Neuronal stem cell (in vitro differentiated cells): Measurements from ENCODE around the gene PPEF1.

Source experiments
- DNase-seq: peaks from one replicate; pipeline ENCODE4 v3.0.0-alpha.2; 2013; ENCODE audit warnings: low spot score
- H2AFZ ChIP-seq: one replicate; pipeline ENCODE4 v1.6.1; 2013; ENCODE audit warnings: mild to moderate bottlenecking, low read length, inconsistent platforms
- H2AK5ac ChIP-seq: 2 replicates; pipeline ENCODE4 v1.6.1; 2013; ENCODE audit warnings: low read depth, mild to moderate bottlenecking, inconsistent platforms, low read length, moderate library complexity, mixed read lengths
- H2BK120ac ChIP-seq: 2 replicates; pipeline ENCODE4 v1.6.1; 2013; ENCODE audit warnings: low read depth, mild to moderate bottlenecking, inconsistent platforms, low read length, moderate library complexity, mixed read lengths
- H2BK12ac ChIP-seq: one replicate; pipeline ENCODE4 v1.6.1; 2013; ENCODE audit warnings: low read length, inconsistent platforms
- H2BK15ac ChIP-seq: 2 replicates; pipeline ENCODE4 v1.6.1; 2013; ENCODE audit warnings: mild to moderate bottlenecking, low read length, inconsistent platforms, mixed read lengths
- H2BK5ac ChIP-seq: one replicate; pipeline ENCODE4 v1.6.1; 2013; ENCODE audit warnings: inconsistent platforms, mild to moderate bottlenecking, low read length, moderate library complexity
- H3K14ac ChIP-seq: one replicate; pipeline ENCODE4 v1.6.1; 2013; ENCODE audit warnings: low read length, inconsistent platforms
- H3K18ac ChIP-seq: 2 replicates; pipeline ENCODE4 v1.6.1; 2013; ENCODE audit warnings: low read length, inconsistent platforms
- H3K23ac ChIP-seq: 2 replicates; pipeline ENCODE4 v1.6.1; 2013; ENCODE audit warnings: low read depth, mild to moderate bottlenecking, mixed read lengths, low read length, inconsistent platforms; ENCODE audit not compliant: poor library complexity
- H3K27ac ChIP-seq: replicated peaks from 3 replicates; pipeline ENCODE4 v1.5.1; 2013; ENCODE audit warnings: low read length, inconsistent platforms
- H3K27me3 ChIP-seq, 3 experiments: 2 replicates each; pipeline ENCODE4 v1.6.1; 2013; ENCODE audit warnings: low read length in 3 of 3, mild to moderate bottlenecking in 2 of 3, inconsistent platforms in 1 of 3, low read depth in 1 of 3, mixed read lengths in 1 of 3, moderate library complexity in 1 of 3; ENCODE audit not compliant: control insufficient read depth in 3 of 3, insufficient read depth in 3 of 3
- H3K36me3 ChIP-seq, 2 donors: replicated peaks in 1 of 2; 2 replicates each; pipeline ENCODE4 v1.6.1; 2013; ENCODE audit warnings: low read length in 2 of 2; ENCODE audit not compliant: control insufficient read depth in 2 of 2, insufficient read depth in 2 of 2
- H3K4ac ChIP-seq: 2 replicates; pipeline ENCODE4 v1.6.1; 2013; ENCODE audit warnings: inconsistent platforms, mild to moderate bottlenecking, low read length, moderate library complexity
- H3K4me1 ChIP-seq, 2 donors: 1 replicate in 1 of 2; 2 replicates in 1 of 2; pipeline ENCODE4 v1.6.1; 2013; ENCODE audit warnings: low read length in 2 of 2, low read depth in 1 of 2; ENCODE audit not compliant: control insufficient read depth in 2 of 2, insufficient read depth in 1 of 2
- H3K4me2 ChIP-seq: one replicate; pipeline ENCODE4 v1.6.1; 2013; ENCODE audit warnings: mild to moderate bottlenecking, low read length, inconsistent platforms; ENCODE audit not compliant: insufficient read depth, poor library complexity, severe bottlenecking
- H3K4me3 ChIP-seq, 2 donors: 2 replicates each; pipeline ENCODE4 v1.5.1; 2013; ENCODE audit warnings: low read length in 2 of 2, mild to moderate bottlenecking in 2 of 2, inconsistent platforms in 1 of 2, moderate library complexity in 1 of 2
- H3K79me1 ChIP-seq: one replicate; pipeline ENCODE4 v1.6.1; 2013; ENCODE audit warnings: low read depth, mild to moderate bottlenecking, inconsistent platforms, low read length, moderate library complexity
- H3K9ac ChIP-seq: one replicate; pipeline ENCODE4 v1.6.1; 2013; ENCODE audit warnings: mild to moderate bottlenecking, low read depth, low read length, inconsistent platforms; ENCODE audit not compliant: poor library complexity
- H3K9me3 ChIP-seq, 2 donors: replicated peaks in 1 of 2; 2 replicates each; pipeline versions ENCODE3 to v1.6.1; 2013; ENCODE audit warnings: low read length in 2 of 2, mild to moderate bottlenecking in 2 of 2, inconsistent platforms in 1 of 2, low read depth in 1 of 2, mixed read lengths in 1 of 2, moderate library complexity in 1 of 2; ENCODE audit not compliant: control insufficient read depth in 2 of 2, insufficient read depth in 1 of 2
- H4K8ac ChIP-seq: one replicate; pipeline ENCODE4 v1.6.1; 2013; ENCODE audit warnings: low read depth, mild to moderate bottlenecking, inconsistent platforms, low read length, moderate library complexity
- H4K91ac ChIP-seq: one replicate; pipeline ENCODE4 v1.6.1; 2013; ENCODE audit warnings: low read length, low read depth, mild to moderate bottlenecking, inconsistent platforms; ENCODE audit not compliant: poor library complexity
- WGBS, 2 donors: extraction: QIAGEN DNeasy Blood & Tissue Kit; methylation state at CpG; one replicate each; pipeline ENCODE4 v1.1.7; 2013; ENCODE audit warnings: missing lambda C conversion rate in 2 of 2, mixed read lengths in 1 of 2; ENCODE audit not compliant: insufficient read length in 2 of 2, insufficient replicate concordance in 1 of 2; ENCODE audit errors: extremely low coverage in 2 of 2; 5-methylcytosine and 5-hydroxymethylcytosine counted together

PPEF1 gene

DNA sequence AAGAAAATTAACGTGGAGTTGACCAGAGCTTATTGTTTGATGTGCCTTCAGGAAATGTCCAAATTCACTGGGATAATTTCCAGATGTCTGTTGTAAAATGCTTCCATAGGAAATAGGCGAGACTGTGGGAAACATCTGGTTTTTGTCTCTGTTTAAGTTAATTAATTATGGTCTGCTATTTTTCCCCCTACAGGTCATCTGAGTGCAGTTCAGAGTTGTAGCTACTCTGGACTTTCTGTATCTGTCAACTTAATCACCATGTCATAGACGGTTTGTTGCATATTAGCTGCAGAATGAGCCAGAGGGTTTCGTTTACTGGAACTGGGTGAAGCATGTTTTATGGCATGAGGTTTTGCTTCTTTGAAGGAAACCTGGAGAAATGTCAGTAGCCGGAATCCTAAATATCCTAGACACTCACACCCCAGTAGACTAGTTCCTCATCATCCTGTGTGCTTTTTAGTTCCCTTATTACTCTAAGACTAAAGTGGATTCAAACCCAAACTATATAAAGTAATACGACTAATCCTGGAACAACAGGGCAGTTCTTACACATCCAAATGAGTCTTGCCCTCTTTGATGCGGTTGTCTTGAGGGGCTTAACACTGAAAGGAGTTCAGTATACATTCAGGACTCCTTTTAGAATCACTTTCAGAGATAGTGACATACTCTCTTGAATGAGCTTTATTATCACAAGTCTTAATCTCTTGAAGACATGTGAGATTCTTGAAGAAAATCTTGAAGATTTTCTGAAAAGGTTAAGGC, 62.5 kb downstream of the PPEF1 start:
- H3K79me1 ChIP-seq, result no peaks in the 10 kb centered on the region
- no peak overlapping the region for H2BK15ac ChIP-seq
- H3K14ac ChIP-seq, result no peak overlapping the region
- no peak overlapping the region for H3K4me2 ChIP-seq
- H2AFZ ChIP-seq, result no peak overlapping the region
- H3K27me3 ChIP-seq, result no peaks in the 10 kb centered on the region
- H2BK5ac ChIP-seq, result no peak overlapping the region
- no peak for DNase-seq
- no CpG with 5 or more reads among the region's 7 CpGs for WGBS, 2 donors
- no peak overlapping the region for H3K4me3 ChIP-seq
- no peak overlapping the region for H3K4ac ChIP-seq
- peaks cover 0 to 2% of the 10 kb centered on the region in 2 donors for H3K9me3 ChIP-seq
- no peak overlapping the region for H2AK5ac ChIP-seq
- H2BK12ac ChIP-seq, result no peak overlapping the region
- H3K9ac ChIP-seq, result no peak overlapping the region
- no peak overlapping the region for H3K23ac ChIP-seq
- H3K36me3 ChIP-seq, result no peaks in the 10 kb centered on the region
- no peak overlapping the region for H4K8ac ChIP-seq
- H3K4me1 ChIP-seq, result no peaks in the 10 kb centered on the region
- H4K91ac ChIP-seq, result no peak overlapping the region
- H2BK120ac ChIP-seq, result no peak overlapping the region
- H3K18ac ChIP-seq, result no peak overlapping the region
- H3K27ac ChIP-seq, result no peak overlapping the region

DNA sequence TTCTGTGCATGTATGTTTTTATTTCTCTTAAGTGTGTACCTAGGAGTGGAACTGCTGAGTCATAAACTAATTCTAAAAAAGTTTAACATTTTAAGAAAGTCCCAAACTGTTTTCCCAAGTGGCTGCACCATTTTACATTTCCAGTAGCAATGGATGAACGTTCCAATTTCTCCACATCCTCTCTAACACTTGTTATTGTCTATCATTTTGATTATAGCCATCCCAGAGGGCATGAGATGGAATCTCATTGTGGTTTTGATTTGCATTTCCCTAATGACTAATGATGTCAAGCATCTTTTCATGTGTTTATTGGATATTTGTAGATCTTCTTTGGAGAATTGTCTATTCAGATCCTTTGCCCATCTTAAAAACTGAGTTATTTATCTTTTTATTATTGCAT, 82.5 kb downstream of the PPEF1 start:
- no peak for DNase-seq
- Histone ChIP-seq H2BK15ac (no peak overlapping the region), H3K18ac (no peak overlapping the region), H3K4me2 (no peak overlapping the region), H2BK5ac (no peak overlapping the region), H3K4ac (no peak overlapping the region), H2BK120ac (no peak overlapping the region), H2AK5ac (no peak overlapping the region), H3K14ac (no peak overlapping the region), H3K36me3 (no peaks in the 10 kb centered on the region), H2BK12ac (no peak overlapping the region), H2AFZ (no peak overlapping the region), H4K8ac (no peak overlapping the region), H3K27ac (no peak overlapping the region), H3K27me3 (no peaks in the 10 kb centered on the region), H3K9ac (no peak overlapping the region), H3K79me1 (no peaks in the 10 kb centered on the region), H3K4me3 (no peak overlapping the region), H3K9me3 (no peaks in the 10 kb centered on the region), H4K91ac (no peak overlapping the region), H3K23ac (no peak overlapping the region), H3K4me1 (peaks cover 0 to 4% of the 10 kb centered on the region in 2 donors)
- WGBS, 2 donors, result no CpG with 5 or more reads among the region's 1 CpG

DNA sequence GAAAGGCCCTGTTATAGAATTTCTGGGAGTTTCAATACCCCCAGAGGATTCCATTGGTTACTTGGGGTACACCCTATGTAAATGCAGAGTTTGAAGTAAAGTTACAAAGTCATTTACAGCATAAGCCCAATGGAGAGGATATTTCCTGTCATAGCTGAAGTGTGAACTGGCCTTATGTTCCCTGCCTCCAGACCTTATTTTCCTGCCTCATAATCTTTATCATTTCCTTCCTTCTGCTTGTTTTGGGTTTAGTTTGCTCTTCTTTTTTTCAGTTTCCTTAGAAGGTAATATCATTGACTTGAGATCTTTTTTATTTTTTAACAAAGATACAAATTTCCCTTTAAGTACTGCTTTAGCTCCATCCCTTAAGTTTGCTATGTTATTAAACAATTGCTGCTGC, 85.4 kb downstream of the PPEF1 start:
- H3K4me2 ChIP-seq, result no peak overlapping the region
- H2AFZ ChIP-seq, result peak overlapping the region; percentile 47
- H3K4me3 ChIP-seq, result no peak overlapping the region
- H3K79me1 ChIP-seq, result no peaks in the 10 kb centered on the region
- H3K9me3 ChIP-seq, result no peaks in the 10 kb centered on the region
- H2BK120ac ChIP-seq, result no peak overlapping the region
- H3K9ac ChIP-seq, result no peak overlapping the region
- no peak overlapping the region for H2BK12ac ChIP-seq
- H4K91ac ChIP-seq, result no peak overlapping the region
- H3K27ac ChIP-seq, result no peak overlapping the region
- peaks cover 0 to 4% of the 10 kb centered on the region in 2 donors for H3K4me1 ChIP-seq
- no peak overlapping the region for H2BK15ac ChIP-seq
- DNase-seq, result no peak
- no peaks in the 10 kb centered on the region for H3K36me3 ChIP-seq
- no peak overlapping the region for H3K4ac ChIP-seq
- H4K8ac ChIP-seq, result no peak overlapping the region
- H2AK5ac ChIP-seq, result no peak overlapping the region
- H3K23ac ChIP-seq, result no peak overlapping the region
- no peak overlapping the region for H3K14ac ChIP-seq
- H3K18ac ChIP-seq, result no peak overlapping the region
- H3K27me3 ChIP-seq, result no peaks in the 10 kb centered on the region
- H2BK5ac ChIP-seq, result no peak overlapping the region

DNA sequence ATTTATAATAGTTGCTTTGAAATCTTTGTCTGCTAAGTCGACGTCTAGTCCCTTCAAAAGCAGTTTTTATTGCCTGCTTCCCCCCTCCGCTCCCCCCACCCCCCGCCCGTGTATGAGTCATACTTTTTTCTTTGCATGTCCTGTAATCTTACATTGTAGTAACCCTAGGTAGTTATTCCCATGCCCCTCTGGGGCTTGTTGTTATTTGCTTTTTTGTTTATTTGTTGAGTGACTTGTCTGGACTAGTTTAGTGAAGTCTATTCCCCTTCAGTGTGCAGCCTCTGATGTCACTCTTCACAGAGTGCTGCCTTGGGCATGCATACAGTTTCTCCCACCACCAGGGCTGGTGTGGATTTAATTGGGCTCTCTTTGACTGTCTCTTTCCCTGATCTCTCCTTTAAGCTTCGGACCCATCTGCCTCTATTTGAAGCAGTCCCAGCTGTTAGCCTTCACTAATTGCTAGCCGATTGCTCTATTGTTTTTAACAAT, 86.2 kb downstream of the PPEF1 start:
- H3K4ac ChIP-seq, result no peak overlapping the region
- no peak for DNase-seq
- H3K4me1 ChIP-seq, result peaks cover 0 to 4% of the 10 kb centered on the region in 2 donors
- no peak overlapping the region for H3K18ac ChIP-seq
- no peak overlapping the region for H2AK5ac ChIP-seq
- H3K27ac ChIP-seq, result no peak overlapping the region
- no peak overlapping the region for H3K4me3 ChIP-seq
- H2BK5ac ChIP-seq, result no peak overlapping the region
- no peaks in the 10 kb centered on the region for H3K36me3 ChIP-seq
- no peaks in the 10 kb centered on the region for H3K27me3 ChIP-seq
- H3K4me2 ChIP-seq, result no peak overlapping the region
- no peak overlapping the region for H2BK15ac ChIP-seq
- no peak overlapping the region for H3K23ac ChIP-seq
- no peak overlapping the region for H3K14ac ChIP-seq
- H3K79me1 ChIP-seq, result no peaks in the 10 kb centered on the region
- H2BK12ac ChIP-seq, result no peak overlapping the region
- peak overlapping the region; percentile 59 for H2AFZ ChIP-seq
- H3K9ac ChIP-seq, result no peak overlapping the region
- no CpG with 5 or more reads among the region's 7 CpGs for WGBS, 2 donors
- H3K9me3 ChIP-seq, result no peaks in the 10 kb centered on the region
- no peak overlapping the region for H2BK120ac ChIP-seq
- no peak overlapping the region for H4K8ac ChIP-seq
- no peak overlapping the region for H4K91ac ChIP-seq
